GM04504 (cell line): ENCODE data around the gene PTHLH.

ENCODE experiments used
- DNase-seq: peaks from one replicate; pipeline ENCODE4 v3.0.0-alpha.2; 2012; ENCODE audit warnings: low read depth

PTHLH gene

GRCh38 chr12:27936196-27936595, 36.3 kb downstream of the PTHLH start:
- DNase-seq: no peak

DNA sequence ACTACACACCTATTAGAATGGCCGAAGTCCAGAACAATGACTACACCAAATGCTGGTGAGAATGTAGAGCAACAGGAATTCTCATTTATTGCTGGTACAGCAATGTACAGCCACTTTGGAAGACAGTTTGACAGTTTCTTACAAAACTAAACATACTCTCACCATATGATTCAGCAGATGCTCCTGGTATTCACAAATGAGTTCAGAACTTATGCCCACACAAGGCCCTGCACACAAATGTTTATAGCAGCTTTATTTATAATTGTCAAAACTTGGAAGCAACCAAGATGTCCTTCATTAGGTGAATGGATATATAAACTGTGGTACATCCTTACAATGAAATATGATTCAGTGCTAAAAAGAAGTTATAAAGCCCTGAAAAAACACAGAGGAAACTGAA, 38.3 kb downstream of the PTHLH start:
- no peak for DNase-seq

- DNase-seq: no peak
These were observed 41.1 kb downstream of the PTHLH start for GRCh38 chr12:27931390-27931789.

DNA sequence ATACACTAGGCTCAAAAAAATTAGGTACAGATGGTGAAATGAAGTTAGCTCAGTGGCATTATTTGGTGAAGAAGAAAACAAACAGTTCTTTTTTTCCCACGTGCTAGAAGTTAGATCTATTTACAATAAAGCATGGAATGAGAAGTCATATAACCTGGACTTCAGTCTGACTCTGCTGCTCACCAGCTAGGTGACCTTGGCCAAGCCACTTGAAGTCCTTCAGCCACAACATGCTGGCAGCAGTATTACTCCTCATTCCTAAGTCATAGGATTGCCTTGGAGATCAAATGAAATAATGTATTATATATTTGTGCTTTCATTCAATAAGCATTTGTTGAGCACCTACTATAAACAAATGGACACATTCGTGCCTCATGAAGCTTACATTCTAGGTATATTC, 45.2 kb downstream of the PTHLH start:
- no peak for DNase-seq

- no peak for DNase-seq
These were observed 48.0 kb downstream of the PTHLH start for GRCh38 chr12:27924350-27925135.

GRCh38 chr12:27922531-27923139, 49.9 kb downstream of the PTHLH start:
- no peak for DNase-seq

DNA sequence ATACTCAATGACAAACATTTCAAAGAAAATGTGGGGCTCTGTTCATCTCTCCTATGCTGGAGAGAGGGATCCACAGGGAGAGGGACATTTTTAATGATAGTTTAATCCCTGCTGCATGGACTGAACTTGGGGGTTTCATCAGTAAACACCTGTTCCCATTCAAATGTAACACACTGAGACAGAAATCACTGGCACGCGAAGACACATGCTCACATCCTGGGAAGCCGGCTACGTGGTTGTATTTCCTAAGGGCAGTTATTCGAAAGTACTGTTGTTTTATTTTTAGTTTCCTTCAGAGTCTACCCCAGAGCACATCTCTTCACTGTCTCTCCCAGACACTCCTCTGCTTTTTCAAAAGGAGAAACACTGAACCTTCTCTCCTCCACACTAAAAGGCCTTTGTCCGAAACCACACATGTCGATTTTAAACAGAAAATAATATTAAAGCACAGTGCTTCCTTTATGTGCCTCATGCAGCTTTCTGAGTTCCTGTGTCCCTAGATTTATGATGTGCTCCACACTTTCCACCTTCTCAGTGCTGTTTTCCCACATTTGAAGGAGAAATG, 52.8 kb downstream of the PTHLH start:
- no peak for DNase-seq

- no peak for DNase-seq
These were observed 57.0 kb downstream of the PTHLH start for GRCh38 chr12:27915536-27915935.

- DNase-seq: no peak
These were observed 57.5 kb downstream of the PTHLH start for GRCh38 chr12:27915021-27915420.

DNA sequence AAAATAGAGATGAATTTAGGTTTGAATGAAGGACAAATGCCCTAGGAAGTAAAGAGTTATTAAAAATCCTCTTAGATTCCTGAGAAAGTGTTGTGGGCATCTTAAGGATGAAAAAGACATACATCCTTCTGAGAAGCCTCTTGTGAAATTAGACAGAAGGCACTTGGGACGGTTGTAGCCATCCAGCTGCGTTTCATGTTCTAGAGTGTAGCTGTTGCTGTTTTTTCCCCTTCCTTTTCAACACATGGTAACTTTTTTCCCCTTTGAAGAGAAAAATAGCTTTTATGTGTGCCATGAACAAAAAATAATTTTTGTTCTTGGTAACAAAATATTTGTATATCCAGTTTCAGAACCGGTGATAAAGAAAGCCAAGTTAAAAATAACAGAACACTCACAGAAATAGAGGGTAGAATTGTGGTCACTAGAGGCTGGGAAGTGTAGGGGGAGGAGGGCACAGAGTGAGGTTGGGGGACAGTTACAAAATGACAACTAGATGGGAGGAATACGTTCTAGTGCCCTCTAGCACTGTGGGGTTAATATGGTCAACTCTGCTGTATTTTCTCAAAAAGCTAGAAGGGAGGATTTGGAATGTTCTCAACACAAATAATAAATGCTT, 58.4 kb downstream of the PTHLH start:
- no peak for DNase-seq

GRCh38 chr12:27911397-27911796, 61.1 kb downstream of the PTHLH start:
- no peak for DNase-seq
